K562 (cell line): ENCODE results near the gene POC1B. TPM values are rescaled to one million over a fixed set of nuclear protein-coding genes. Genes with fewer than 3 reads are reported as not detected.
A peak's percentile ranks its signal among the peaks of the same experiment; 100 is the strongest.

Experiments used
- ATF7 ChIP-seq: fragments of 450-650 bp; IDR thresholded peaks from 2 replicates; pipeline ENCODE4 v1.7.1; 2014; ENCODE audit warnings: mild to moderate bottlenecking, moderate library complexity
- CHD2 ChIP-seq: IDR thresholded peaks from 2 replicates; pipeline ENCODE4 v1.6.1; 2011; ENCODE audit warnings: low read depth, low read length
- CREB1 ChIP-seq, 2 experiments: sonication (generic) in 1 of 2; formaldehyde crosslinking in 1 of 2; IDR thresholded peaks; 2 replicates each; pipeline versions ENCODE4 v1.6.1 to v1.8.0; 2012 to 2022; ENCODE audit warnings: inconsistent platforms in 1 of 2, mild to moderate bottlenecking in 1 of 2, missing genetic modification reagents in 1 of 2, moderate library complexity in 1 of 2
- GTF2E2 ChIP-seq: fragments of 200-800 bp; sonication (Bioruptor generic); IDR thresholded peaks from 2 replicates; pipeline ENCODE4 v1.6.1; 2016; ENCODE audit warnings: missing genetic modification characterization, missing compliant biosample characterization
- HDAC1 ChIP-seq, 2 experiments: fragments of 450-650 bp; IDR thresholded peaks; 2 replicates each; pipeline ENCODE4 v1.6.1; 2016 to 2017; ENCODE audit warnings: inconsistent platforms in 1 of 2, mild to moderate bottlenecking in 1 of 2, moderate library complexity in 1 of 2
- HDAC6 ChIP-seq: IDR thresholded peaks from 2 replicates; pipeline ENCODE4 v1.6.1; 2012; ENCODE audit warnings: low read depth, mild to moderate bottlenecking, control low read depth, inconsistent platforms, low read length, moderate library complexity
- KLF10 ChIP-seq: fragments of 250-450 bp; sonication (Bioruptor Pico); IDR thresholded peaks from 2 replicates; pipeline ENCODE4 v1.6.1; 2021; ENCODE audit warnings: matching md5 sums
- MIER1 ChIP-seq: fragments of 450-650 bp; IDR thresholded peaks from 2 replicates; pipeline ENCODE4 v1.6.1; 2016; ENCODE audit warnings: antibody characterized with exemption, mild to moderate bottlenecking, low read depth
- PRPF4 ChIP-seq: fragments of 200-400 bp; formaldehyde crosslinking; IDR thresholded peaks from one replicate; pipeline ENCODE4 v1.6.1; 2017; ENCODE audit warnings: low read length, low read depth, mild to moderate bottlenecking; ENCODE audit not compliant: insufficient read depth, poor library complexity, severe bottlenecking
- SOX6 ChIP-seq: fragments of 450-650 bp; IDR thresholded peaks from 2 replicates; pipeline ENCODE4 v1.6.1; 2014; ENCODE audit warnings: mild to moderate bottlenecking
- SREBF1 ChIP-seq: fragments of 150-350 bp; IDR thresholded peaks from 2 replicates; pipeline ENCODE4 v1.6.1; 2014; ENCODE audit warnings: antibody characterized with exemption, low read depth, low read length, borderline replicate concordance
- TSC22D4 ChIP-seq: fragments of 450-650 bp; IDR thresholded peaks from 2 replicates; pipeline ENCODE4 v1.6.1; 2016; ENCODE audit warnings: missing genetic modification characterization, missing biosample characterization, control low read depth
- ZFP1 ChIP-seq: fragments of 450-650 bp; formaldehyde crosslinking; IDR thresholded peaks from 2 replicates; pipeline ENCODE4 v1.4.0; 2020; ENCODE audit warnings: mild to moderate bottlenecking, mixed read lengths
- ZNF143 ChIP-seq: sonication (generic); formaldehyde crosslinking; IDR thresholded peaks from 2 replicates; pipeline ENCODE4 v1.9.0; 2022; ENCODE audit warnings: mild to moderate bottlenecking, missing genetic modification reagents
- ZNF24 ChIP-seq: fragments of 450-650 bp; IDR thresholded peaks from 2 replicates; pipeline ENCODE4 v1.6.1; 2016
- ZNF644 ChIP-seq: fragments of 200-800 bp; sonication (Bioruptor generic); IDR thresholded peaks from 2 replicates; pipeline ENCODE4 v1.6.1; 2016; ENCODE audit warnings: low read depth, missing genetic modification characterization, missing compliant biosample characterization
- polyA plus RNA-seq, 8 experiments: library from polyadenylated mRNA; depleted of rRNA in 4 of 8; stranded (reverse) in 5 of 8; unstranded in 3 of 8; fragments of >200 nt; fragmentation: Nextera tagmentation in 2 of 8; fragmentation: Illumina TruSeq in 1 of 8; extraction: Ambion mirVana in 2 of 8; extraction: Trizol in 1 of 8; gene quantifications; 2 replicates each; pipeline versions ENCODE4 v1.2.1 to v1.2.3, GENCODE V29; 2011 to 2014; ENCODE audit warnings: inconsistent platforms in 1 of 8, missing spikeins in 1 of 8
- total RNA-seq, 7 experiments: library from RNA; depleted of rRNA in 6 of 7; stranded (reverse); fragments of >200 nt in 6 of 7; fragmentation: Illumina TruSeq in 2 of 7; extraction: Trizol in 2 of 7; gene quantifications; 2 replicates each; pipeline versions ENCODE4 v1.2.1 to v1.2.3, GENCODE V29; 2011 to 2021; ENCODE audit warnings: low replicate concordance in 1 of 7
- TF ChIP-seq, protein P1 (sequence below), 2 experiments: IDR thresholded peaks; 2 replicates each; pipeline ENCODE4 v1.6.1; 2011; ENCODE audit warnings: borderline replicate concordance in 1 of 2, control low read depth in 1 of 2, low read depth in 1 of 2, low read length in 1 of 2, mild to moderate bottlenecking in 1 of 2, mixed read lengths in 1 of 2, moderate library complexity in 1 of 2; ENCODE audit not compliant: insufficient read depth in 1 of 2, insufficient read length in 1 of 2, poor library complexity in 1 of 2, severe bottlenecking in 1 of 2; ENCODE audit errors: extremely low read depth in 1 of 2
- TF ChIP-seq, protein P2 (sequence below): fragments of 250-450 bp; sonication (Bioruptor Pico); IDR thresholded peaks from 2 replicates; pipeline ENCODE4 v1.4.0; 2020; ENCODE audit warnings: borderline replicate concordance
- TF ChIP-seq, protein P3 (sequence below): fragments of 250-450 bp; sonication (Bioruptor Pico); IDR thresholded peaks from 2 replicates; pipeline ENCODE4 v1.5.0; 2022; ENCODE audit warnings: mild to moderate bottlenecking
- TF ChIP-seq, protein P4 (sequence below): fragments of 250-450 bp; sonication (Bioruptor Pico); IDR thresholded peaks from 2 replicates; pipeline ENCODE4 v1.8.0; 2022; ENCODE audit warnings: moderate library complexity, mild to moderate bottlenecking, inconsistent platforms
- TF ChIP-seq, protein P5 (sequence below): fragments of 250-450 bp; sonication (Bioruptor Pico); IDR thresholded peaks from 2 replicates; pipeline ENCODE4 v1.5.1; 2021; ENCODE audit warnings: mild to moderate bottlenecking

The POC1B gene
- total and polyA plus RNA-seq, 9 of the 15 experiments (the other 6 are each of a cell fraction or from before 2014, with no cell fraction given), result 4.5 to 16.1 (median 10.4) TPM

DNA sequence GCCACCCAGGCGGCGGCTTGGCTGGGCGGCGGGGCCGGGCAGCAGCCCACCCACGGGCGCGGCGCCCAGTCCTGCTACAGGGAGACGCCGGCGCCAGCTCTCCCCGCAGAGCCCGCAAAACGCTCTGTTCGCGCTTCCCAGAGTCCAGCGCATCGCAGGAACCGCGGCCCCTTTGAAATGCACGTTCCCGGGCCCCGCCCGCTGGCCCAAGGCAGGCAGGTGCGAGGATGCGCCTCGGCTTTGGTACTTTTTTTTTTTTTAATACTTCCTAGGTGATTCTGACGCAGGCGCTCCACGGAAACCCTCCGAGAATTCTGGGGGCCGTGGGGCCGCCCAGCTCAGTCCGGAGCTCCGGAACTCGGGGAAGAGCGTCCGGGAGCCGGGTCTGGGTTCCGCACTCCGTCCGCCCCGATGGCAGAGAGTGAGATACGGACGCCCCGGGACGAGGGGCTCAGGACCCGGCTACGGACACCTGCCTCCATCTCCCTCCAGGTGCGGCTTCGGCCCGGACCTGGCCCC, 483 bp downstream of the POC1B start (continued):
- TF ChIP-seq, protein P1, sequence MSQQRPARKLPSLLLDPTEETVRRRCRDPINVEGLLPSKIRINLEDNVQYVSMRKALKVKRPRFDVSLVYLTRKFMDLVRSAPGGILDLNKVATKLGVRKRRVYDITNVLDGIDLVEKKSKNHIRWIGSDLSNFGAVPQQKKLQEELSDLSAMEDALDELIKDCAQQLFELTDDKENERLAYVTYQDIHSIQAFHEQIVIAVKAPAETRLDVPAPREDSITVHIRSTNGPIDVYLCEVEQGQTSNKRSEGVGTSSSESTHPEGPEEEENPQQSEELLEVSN (IDR thresholded peaks at IDR 0.05; ENCODE audit: borderline replicate concordance in 1 of 2, extremely low read depth in 1 of 2, insufficient read depth in 1 of 2, insufficient read length in 1 of 2, low read depth in 1 of 2, low read length in 1 of 2, poor library complexity in 1 of 2, severe bottlenecking in 1 of 2), result peak; percentile 5 to 66
- TF ChIP-seq, protein P2, sequence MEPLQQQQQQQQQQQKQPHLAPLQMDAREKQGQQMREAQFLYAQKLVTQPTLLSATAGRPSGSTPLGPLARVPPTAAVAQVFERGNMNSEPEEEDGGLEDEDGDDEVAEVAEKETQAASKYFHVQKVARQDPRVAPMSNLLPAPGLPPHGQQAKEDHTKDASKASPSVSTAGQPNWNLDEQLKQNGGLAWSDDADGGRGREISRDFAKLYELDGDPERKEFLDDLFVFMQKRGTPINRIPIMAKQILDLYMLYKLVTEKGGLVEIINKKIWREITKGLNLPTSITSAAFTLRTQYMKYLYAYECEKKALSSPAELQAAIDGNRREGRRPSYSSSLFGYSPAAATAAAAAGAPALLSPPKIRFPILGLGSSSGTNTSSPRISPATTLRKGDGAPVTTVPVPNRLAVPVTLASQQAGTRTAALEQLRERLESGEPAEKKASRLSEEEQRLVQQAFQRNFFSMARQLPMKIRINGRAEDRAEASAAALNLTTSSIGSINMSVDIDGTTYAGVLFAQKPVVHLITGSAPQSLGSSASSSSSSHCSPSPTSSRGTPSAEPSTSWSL (CRISPR knock-in tag), result no peak
- TF ChIP-seq MIER1, result no peak
- no peak for TF ChIP-seq ATF7
- TF ChIP-seq SREBF1, result no peak
- no peak for TF ChIP-seq ZFP1
- TF ChIP-seq, protein P3, sequence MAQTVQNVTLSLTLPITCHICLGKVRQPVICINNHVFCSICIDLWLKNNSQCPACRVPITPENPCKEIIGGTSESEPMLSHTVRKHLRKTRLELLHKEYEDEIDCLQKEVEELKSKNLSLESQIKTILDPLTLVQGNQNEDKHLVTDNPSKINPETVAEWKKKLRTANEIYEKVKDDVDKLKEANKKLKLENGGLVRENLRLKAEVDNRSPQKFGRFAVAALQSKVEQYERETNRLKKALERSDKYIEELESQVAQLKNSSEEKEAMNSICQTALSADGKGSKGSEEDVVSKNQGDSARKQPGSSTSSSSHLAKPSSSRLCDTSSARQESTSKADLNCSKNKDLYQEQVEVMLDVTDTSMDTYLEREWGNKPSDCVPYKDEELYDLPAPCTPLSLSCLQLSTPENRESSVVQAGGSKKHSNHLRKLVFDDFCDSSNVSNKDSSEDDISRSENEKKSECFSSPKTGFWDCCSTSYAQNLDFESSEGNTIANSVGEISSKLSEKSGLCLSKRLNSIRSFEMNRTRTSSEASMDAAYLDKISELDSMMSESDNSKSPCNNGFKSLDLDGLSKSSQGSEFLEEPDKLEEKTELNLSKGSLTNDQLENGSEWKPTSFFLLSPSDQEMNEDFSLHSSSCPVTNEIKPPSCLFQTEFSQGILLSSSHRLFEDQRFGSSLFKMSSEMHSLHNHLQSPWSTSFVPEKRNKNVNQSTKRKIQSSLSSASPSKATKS (CRISPR knock-in tag), result no peak
- TF ChIP-seq GTF2E2, result 0 out of 2 replicates have a peak, but pooled peaks have one; percentile 56
- TF ChIP-seq, protein P4, sequence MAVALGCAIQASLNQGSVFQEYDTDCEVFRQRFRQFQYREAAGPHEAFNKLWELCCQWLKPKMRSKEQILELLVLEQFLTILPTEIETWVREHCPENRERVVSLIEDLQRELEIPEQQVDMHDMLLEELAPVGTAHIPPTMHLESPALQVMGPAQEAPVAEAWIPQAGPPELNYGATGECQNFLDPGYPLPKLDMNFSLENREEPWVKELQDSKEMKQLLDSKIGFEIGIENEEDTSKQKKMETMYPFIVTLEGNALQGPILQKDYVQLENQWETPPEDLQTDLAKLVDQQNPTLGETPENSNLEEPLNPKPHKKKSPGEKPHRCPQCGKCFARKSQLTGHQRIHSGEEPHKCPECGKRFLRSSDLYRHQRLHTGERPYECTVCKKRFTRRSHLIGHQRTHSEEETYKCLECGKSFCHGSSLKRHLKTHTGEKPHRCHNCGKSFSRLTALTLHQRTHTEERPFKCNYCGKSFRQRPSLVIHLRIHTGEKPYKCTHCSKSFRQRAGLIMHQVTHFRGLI, result no peak
- no peak for TF ChIP-seq CHD2
- TF ChIP-seq HDAC1 (IDR thresholded peaks at IDR 0.05), result no peak
- peak; percentile 39 for TF ChIP-seq PRPF4
- no peak for TF ChIP-seq ZNF644
- no peak for TF ChIP-seq TSC22D4 (tag)
- TF ChIP-seq ZNF24, result no peak
- TF ChIP-seq, protein P5, sequence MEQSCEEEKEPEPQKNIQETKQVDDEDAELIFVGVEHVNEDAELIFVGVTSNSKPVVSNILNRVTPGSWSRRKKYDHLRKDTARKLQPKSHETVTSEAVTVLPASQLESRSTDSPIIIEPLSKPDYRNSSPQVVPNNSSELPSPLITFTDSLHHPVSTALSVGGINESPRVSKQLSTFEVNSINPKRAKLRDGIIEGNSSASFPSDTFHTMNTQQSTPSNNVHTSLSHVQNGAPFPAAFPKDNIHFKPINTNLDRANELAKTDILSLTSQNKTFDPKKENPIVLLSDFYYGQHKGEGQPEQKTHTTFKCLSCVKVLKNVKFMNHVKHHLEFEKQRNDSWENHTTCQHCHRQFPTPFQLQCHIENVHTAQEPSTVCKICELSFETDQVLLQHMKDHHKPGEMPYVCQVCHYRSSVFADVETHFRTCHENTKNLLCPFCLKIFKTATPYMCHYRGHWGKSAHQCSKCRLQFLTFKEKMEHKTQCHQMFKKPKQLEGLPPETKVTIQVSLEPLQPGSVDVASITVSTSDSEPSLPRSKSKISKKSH (CRISPR knock-in tag), result no peak
- TF ChIP-seq ZNF143 (CRISPR knock-in tag), result no peak
- TF ChIP-seq CREB1 (IDR thresholded peaks at IDR 0.05), result no peak
- TF ChIP-seq CREB1 (CRISPR knock-in tag; IDR thresholded peaks at IDR 0.05), result no peak
- TF ChIP-seq KLF10 (CRISPR knock-in tag), result no peak
- TF ChIP-seq SOX6, result no peak
- TF ChIP-seq HDAC6, result no peak
